ENCODE data around the gene TNFRSF13B.

TNFRSF13B gene

GRCh38 chr17:16971458-16972338, at the start of gene TNFRSF13B:
TNFRSF13B (minus strand) TSS chr17:16972118; CDS start chr17:16972075, 43 bp downstream.
- TF ChIP-seq, protein P1, sequence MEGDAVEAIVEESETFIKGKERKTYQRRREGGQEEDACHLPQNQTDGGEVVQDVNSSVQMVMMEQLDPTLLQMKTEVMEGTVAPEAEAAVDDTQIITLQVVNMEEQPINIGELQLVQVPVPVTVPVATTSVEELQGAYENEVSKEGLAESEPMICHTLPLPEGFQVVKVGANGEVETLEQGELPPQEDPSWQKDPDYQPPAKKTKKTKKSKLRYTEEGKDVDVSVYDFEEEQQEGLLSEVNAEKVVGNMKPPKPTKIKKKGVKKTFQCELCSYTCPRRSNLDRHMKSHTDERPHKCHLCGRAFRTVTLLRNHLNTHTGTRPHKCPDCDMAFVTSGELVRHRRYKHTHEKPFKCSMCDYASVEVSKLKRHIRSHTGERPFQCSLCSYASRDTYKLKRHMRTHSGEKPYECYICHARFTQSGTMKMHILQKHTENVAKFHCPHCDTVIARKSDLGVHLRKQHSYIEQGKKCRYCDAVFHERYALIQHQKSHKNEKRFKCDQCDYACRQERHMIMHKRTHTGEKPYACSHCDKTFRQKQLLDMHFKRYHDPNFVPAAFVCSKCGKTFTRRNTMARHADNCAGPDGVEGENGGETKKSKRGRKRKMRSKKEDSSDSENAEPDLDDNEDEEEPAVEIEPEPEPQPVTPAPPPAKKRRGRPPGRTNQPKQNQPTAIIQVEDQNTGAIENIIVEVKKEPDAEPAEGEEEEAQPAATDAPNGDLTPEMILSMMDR (IDR thresholded peaks at IDR 0.05), result no peak
- no peak for DNase-seq (ENCODE audit: low spot score)
- Histone ChIP-seq H3K4me3 (no peak within 1 kb of the TSS), H3K27ac (no peak within 1 kb of the TSS)

- DNase-seq (ENCODE audit: low spot score), result no peak
- H3K27ac ChIP-seq, result peak overlapping the region; percentile 63 to 87
These were observed 49.4 kb upstream of the TNFRSF13B start for GRCh38 chr17:17021194-17021863.

DNA sequence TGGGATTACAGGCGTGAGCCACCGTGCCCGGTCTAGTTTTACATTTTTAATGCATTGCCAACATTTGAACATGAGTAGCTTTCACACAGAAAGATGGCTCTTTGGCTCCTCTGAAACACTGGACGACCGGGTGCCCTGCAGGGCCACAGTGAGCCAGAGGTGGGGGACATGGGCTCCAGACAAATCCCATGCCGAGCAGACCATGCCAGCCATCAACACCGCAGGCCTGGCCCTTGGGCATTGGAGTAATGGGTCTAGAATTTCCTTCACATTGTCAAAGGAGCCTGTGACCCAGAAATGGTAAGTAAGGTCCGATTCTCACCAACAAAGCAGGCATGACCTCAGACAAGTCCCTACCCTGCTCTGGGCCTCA, 48.9 kb upstream of the TNFRSF13B start:
- DNase-seq (ENCODE audit: low spot score), result no peak
- Histone ChIP-seq H3K27ac (peak overlapping the region; percentile 63 to 87), H3K4me3 (peak overlapping the region; percentile 32)
- TF ChIP-seq, protein P1 (IDR thresholded peaks at IDR 0.05), result no peak

More at GRCh38 chr17:17021194-17021863, 49.4 kb upstream of the TNFRSF13B start:
- TF ChIP-seq, protein P1 (IDR thresholded peaks at IDR 0.05), result no peak
- H3K4me3 ChIP-seq, result peak overlapping the region; percentile 32

DNA sequence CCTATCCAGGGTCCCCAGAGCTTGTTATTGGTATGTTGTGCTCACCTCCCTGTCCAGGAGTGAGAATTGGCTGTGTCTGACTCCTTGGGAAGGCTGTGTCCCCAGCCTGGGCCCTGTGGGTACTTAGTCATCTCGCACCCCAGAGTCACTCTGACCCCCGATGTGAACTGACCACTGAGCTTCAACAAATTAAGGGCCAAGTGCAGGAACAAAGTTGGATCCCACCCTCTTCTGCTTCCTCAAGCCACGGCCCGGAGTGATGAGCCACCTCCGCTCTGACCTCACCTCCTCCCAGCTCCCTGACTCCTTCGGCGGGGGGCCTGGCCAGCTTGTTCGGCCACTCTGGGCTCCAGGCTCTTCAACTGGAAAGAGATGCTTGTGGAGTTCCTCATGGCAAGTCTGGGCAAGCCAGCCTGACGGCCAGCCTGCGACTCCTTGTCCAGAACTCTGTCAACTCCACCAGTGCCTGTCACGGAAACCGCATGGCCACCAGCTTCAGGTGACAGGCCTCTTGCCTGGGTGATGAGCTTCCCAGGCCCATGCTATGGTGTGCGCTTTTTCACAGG, 48.1 kb upstream of the TNFRSF13B start:
- no peak for DNase-seq (ENCODE audit: low spot score)
- Histone ChIP-seq H3K27ac (peak overlapping the region in 1 of 2 donors; percentile 10), H3K4me3 (no peak overlapping the region)
- TF ChIP-seq, protein P1 (IDR thresholded peaks at IDR 0.05), result no peak

DNA sequence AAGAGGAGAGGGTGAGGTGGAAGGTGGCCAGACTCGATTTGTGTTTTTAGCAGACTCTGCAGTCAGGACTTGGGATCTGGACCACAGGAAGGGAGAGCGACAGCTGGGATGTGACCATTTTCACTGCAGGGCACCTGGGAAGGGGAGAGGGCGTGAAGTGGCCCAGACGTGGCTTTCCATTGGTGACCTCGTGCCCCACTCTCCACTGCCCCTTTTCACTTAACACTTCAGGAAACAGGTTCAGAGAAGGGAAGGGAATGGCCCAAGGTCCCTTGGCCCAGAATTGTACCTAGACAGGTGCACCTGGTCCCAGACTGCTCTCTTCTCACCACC, 47.5 kb upstream of the TNFRSF13B start:
- Histone ChIP-seq H3K27ac (no peak overlapping the region), H3K4me3 (no peak overlapping the region)
- DNase-seq (ENCODE audit: low spot score), result no peak
- TF ChIP-seq, protein P1 (IDR thresholded peaks at IDR 0.05), result no peak

DNA sequence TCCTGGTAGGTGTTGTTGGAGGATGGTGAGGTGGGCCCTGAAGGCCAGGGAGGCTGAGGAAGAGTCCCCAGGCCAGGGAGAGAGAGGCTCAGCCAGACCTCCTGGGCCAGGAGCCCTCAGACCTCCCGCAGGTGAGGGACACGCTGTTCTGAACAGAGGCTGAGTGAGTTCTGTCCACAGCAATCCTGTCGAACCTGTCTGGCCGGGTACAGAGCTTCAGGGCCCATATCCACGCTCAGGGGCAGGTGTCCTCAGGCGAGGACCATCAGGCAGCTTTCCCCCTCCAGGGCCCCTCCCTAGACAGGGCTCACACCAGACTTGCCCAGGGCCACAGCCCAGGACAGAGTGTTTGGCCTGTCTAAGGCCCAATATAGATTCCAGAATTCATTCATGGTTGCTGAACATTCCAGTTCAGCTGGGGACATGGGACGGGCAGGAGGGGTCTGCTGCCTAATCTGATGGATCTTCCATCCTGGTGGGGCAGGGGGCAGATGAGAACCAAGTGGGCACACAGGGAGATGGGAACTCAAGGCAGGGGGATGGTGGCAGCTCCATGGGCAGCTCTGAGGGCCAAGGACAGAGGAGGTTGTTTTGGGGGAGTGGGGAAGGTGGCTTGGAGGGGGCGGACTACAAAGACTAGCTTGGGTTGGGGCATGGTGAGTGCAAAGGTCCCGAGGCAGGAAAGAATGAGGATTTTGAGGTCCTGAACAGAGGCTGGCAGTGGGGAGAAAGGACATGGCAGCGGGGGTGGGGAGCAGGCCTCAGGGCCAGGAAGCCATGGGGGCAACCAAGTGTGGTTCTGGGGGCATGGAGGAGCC, 46.9 kb upstream of the TNFRSF13B start:
- TF ChIP-seq, protein P1 (IDR thresholded peaks at IDR 0.05), result no peak
- Histone ChIP-seq H3K4me3 (no peak overlapping the region), H3K27ac (no peak overlapping the region)
- DNase-seq (ENCODE audit: low spot score), result no peak
